GM12874 (cell line): ENCODE data around the gene LZIC.

ENCODE experiments used
- TF ChIP-seq, protein P1 (sequence below): IDR thresholded peaks from 2 replicates; pipeline ENCODE4 v1.5.1; 2011; ENCODE audit warnings: low read depth, mild to moderate bottlenecking, control low read depth, low read length, moderate library complexity; ENCODE audit not compliant: insufficient read depth

LZIC gene

DNA sequence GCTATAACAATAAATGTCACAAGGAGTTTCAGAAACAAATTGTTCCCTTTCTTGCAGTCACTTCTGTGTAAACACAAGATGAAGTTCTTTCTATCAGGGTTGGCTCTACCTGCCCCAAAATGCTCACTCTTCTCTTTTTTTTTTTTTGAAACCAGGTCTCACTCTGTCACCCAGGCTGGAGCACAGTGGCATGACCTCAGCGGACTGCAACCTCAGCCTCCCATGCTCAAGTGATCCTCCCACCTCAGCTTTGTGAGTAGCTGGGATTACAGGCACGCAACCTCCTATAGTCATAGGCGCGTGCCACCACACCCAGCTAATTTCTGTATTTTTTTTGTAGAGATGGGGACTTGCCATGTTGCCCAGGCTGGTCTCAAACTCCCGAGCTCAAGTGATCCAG is 22.6 kb downstream of the LZIC start:
- TF ChIP-seq, protein P1, sequence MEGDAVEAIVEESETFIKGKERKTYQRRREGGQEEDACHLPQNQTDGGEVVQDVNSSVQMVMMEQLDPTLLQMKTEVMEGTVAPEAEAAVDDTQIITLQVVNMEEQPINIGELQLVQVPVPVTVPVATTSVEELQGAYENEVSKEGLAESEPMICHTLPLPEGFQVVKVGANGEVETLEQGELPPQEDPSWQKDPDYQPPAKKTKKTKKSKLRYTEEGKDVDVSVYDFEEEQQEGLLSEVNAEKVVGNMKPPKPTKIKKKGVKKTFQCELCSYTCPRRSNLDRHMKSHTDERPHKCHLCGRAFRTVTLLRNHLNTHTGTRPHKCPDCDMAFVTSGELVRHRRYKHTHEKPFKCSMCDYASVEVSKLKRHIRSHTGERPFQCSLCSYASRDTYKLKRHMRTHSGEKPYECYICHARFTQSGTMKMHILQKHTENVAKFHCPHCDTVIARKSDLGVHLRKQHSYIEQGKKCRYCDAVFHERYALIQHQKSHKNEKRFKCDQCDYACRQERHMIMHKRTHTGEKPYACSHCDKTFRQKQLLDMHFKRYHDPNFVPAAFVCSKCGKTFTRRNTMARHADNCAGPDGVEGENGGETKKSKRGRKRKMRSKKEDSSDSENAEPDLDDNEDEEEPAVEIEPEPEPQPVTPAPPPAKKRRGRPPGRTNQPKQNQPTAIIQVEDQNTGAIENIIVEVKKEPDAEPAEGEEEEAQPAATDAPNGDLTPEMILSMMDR, result no peak

DNA sequence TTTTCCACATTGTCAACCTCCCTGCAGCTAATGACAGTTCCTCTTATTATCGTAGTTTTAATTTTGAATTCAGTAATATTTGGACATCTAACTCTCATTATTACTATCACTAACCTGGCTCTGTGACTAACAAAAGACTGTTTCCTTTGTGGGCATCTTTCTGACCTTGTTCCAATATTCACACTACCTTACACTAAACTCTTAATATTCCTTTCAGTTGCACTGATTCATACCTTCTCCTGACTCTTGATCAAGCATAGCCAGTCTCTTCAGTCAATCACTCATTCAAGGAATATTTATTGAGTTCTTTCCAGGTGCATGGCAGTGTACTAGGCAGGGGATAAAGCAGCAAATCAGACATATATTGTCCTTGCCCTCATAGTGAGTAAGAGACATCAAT is 25.3 kb downstream of the LZIC start:
- TF ChIP-seq, protein P1, result no peak

- TF ChIP-seq, protein P1, result no peak
Measured at GRCh38 chr1:9916452-9916851, 26.7 kb downstream of the LZIC start.

DNA sequence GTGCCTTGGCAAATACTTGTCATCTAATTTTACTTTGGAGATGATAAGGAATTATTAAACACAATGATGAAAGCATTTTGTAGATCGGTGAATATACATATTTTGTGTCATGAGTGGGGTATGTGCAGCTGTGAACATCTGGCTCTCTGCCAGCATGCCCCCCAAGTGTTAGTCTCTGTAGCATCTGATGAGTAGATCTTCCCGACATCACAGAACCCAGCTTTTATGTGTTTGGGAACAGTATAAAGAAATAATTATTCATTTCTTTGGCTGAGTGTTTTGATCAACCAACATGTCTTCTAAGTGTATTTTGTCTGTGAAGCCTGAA is 28.6 kb downstream of the LZIC start:
- TF ChIP-seq, protein P1, result no peak

DNA sequence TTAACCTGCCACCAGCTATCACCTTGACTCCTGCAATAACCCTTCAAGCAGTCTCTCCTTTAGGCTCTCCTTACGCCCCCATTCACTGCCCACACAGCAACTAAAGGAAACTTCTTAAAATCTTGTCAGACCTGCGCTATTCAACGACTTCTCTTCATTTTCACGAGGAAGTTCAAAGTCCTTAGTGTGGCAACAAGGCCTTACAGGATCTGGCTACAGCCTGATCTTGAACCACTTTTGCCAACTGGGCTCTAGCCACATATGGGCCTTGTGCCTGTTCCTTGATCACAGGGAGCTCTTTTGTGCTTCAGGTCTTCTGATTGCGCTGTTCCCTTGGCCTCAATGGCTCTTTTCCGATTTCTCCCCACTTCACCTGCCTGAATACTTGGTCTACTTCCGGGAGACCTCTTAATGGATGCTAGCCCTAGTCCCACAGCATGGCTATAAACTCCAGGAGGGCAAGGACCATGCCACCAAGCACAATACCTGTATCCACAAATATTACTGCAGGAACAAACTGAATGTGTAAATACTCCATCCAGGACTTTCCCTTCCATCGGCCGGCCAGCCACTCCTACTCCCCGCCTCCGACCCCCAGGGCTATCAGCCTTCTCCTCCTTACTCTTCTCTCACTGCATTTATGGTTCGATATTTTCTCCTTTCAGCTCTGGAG is 30.8 kb downstream of the LZIC start:
- TF ChIP-seq, protein P1, result no peak

DNA sequence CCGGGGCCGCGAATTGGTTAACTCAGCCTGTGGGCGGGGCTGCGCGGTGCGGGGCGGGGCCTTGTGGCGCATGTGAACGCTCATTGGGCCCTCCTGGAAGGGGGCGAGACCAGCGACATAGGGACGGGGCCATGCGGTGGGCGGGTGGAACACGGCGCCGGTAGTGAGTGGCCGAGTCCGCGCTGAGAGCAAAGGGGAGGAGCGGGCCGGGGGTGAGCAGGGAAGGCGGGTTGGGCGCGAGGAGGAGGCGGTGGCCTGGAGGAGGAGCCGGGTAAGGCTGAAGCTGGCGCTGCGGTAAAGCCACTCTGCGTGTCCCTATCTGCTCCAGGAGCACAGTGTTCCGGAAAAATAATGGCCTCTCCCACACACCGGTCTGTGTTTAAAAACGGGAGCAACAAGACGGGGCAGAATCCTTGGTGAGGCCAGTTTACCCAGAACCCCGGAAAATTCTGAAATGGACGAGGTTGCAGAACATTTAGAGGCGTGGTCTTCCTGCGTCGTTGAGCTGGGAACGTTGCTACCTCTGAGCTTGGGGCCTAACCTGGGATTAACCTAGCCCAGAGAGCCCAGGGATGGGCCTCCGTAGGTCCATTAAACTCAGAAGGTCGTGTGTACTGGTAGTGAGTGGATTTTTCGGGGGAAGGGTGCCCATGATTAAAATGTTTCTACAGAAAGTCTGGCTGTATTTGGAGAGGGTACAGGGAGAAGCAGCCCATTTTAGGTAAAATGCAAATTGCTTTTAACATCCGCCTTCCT is 32.6 kb downstream of the LZIC start:
- TF ChIP-seq, protein P1, result no peak

- TF ChIP-seq, protein P1, result no peak
Measured at GRCh38 chr1:9910076-9910422, 33.1 kb downstream of the LZIC start, which contains the start of gene CTNNBIP1. Gene CTNNBIP1, minus strand, starts transcription at chr1:9910269. Its CDS starts 38,205 bp downstream, at chr1:9872064.
